ENCODE measurements around the gene IRF9. TPM values are rescaled to one million over a fixed set of nuclear protein-coding genes. Genes with fewer than 3 reads are reported as not detected.

The IRF9 gene
- polyA plus RNA-seq, 6 donors from 2014 or later: 86.7 to 140 (median 97.2) TPM

- H3K4me1 Mint-ChIP-seq: peaks cover 46 to 58% (median 53%) of the 10 kb centered on the region in 3 donors
- no peaks in the 10 kb centered on the region for H3K9me3 Mint-ChIP-seq
- DNase-seq (peak; percentile 97), ATAC-seq (ENCODE audit: low read depth in 2 of 2) (peak; percentile 81 to 84)
- peaks cover 7 to 15% of the 10 kb centered on the region in 2 donors for H3K36me3 Mint-ChIP-seq
- H3K27me3 Mint-ChIP-seq: no peaks in the 10 kb centered on the region
- peak within 1 kb of the TSS; percentile 89 to 100 (median 99) for H3K4me3 Mint-ChIP-seq
- H3K27ac Mint-ChIP-seq: peak within 1 kb of the TSS; percentile 86 to 99 (median 96)
Observed at GRCh38 chr14:24146978-24147760, 13.9 kb upstream of the IRF9 start, which contains the start of gene RNF31. RNF31 (plus strand) TSS chr14:24147498; CDS start chr14:24147699, 201 bp downstream.

GRCh38 chr14:24147761-24148428 lies 13.2 kb upstream of the IRF9 start:
- Mint-ChIP-seq H3K27me3 (no peaks in the 10 kb centered on the region), H3K27ac (peak overlapping the region in 5 of 6 donors; percentile 37 to 86 (median 72)), H3K4me3 (peak overlapping the region; percentile 88 to 100 (median 96)), H3K9me3 (no peaks in the 10 kb centered on the region), H3K4me1 (peaks cover 43 to 53% (median 52%) of the 10 kb centered on the region in 3 donors), H3K36me3 (peaks cover 7 to 15% of the 10 kb centered on the region in 2 donors)
- no peak for DNase-seq
- ATAC-seq (ENCODE audit: low read depth in 2 of 2): no peak

GRCh38 chr14:24149302-24149969 lies 11.6 kb upstream of the IRF9 start:
- Mint-ChIP-seq H3K4me1 (peaks cover 34 to 48% (median 42%) of the 10 kb centered on the region in 3 donors), H3K36me3 (peaks cover 3 to 8% of the 10 kb centered on the region in 2 donors), H3K27me3 (no peaks in the 10 kb centered on the region), H3K4me3 (peak overlapping the region; percentile 35 to 99 (median 59)), H3K9me3 (no peaks in the 10 kb centered on the region), H3K27ac (no peak overlapping the region)
- no peak for ATAC-seq (ENCODE audit: low read depth in 2 of 2)
- DNase-seq: no peak

GRCh38 chr14:24150061-24150460 lies 11.0 kb upstream of the IRF9 start:
- H3K36me3 Mint-ChIP-seq: peaks cover 0 to 7% of the 10 kb centered on the region in 2 donors
- no peaks in the 10 kb centered on the region for H3K9me3 Mint-ChIP-seq
- peaks cover 34 to 45% (median 38%) of the 10 kb centered on the region in 3 donors for H3K4me1 Mint-ChIP-seq
- DNase-seq (no peak), ATAC-seq (ENCODE audit: low read depth in 2 of 2) (no peak)
- H3K4me3 Mint-ChIP-seq: peak overlapping the region in 1 of 8 donors; percentile 99
- no peaks in the 10 kb centered on the region for H3K27me3 Mint-ChIP-seq
- H3K27ac Mint-ChIP-seq: no peak overlapping the region

GRCh38 chr14:24150567-24150966 lies 10.5 kb upstream of the IRF9 start:
- Mint-ChIP-seq H3K27ac (no peak overlapping the region), H3K36me3 (peaks cover 1 to 10% of the 10 kb centered on the region in 2 donors), H3K4me3 (peak overlapping the region in 2 of 8 donors; percentile 15 to 34), H3K4me1 (peaks cover 31 to 44% (median 33%) of the 10 kb centered on the region in 3 donors), H3K27me3 (no peaks in the 10 kb centered on the region), H3K9me3 (no peaks in the 10 kb centered on the region)
- no peak for ATAC-seq (ENCODE audit: low read depth in 2 of 2)
- DNase-seq: no peak

- Mint-ChIP-seq H3K4me1 (peaks cover 29 to 42% (median 31%) of the 10 kb centered on the region in 3 donors), H3K4me3 (peak overlapping the region in 1 of 8 donors; percentile 15), H3K36me3 (peaks cover 6 to 15% of the 10 kb centered on the region in 2 donors)
Observed at GRCh38 chr14:24150993-24151392, 10.1 kb upstream of the IRF9 start.

GRCh38 chr14:24151404-24152080 lies 9.5 kb upstream of the IRF9 start:
- Mint-ChIP-seq H3K4me3 (peak overlapping the region in 1 of 8 donors; percentile 43), H3K36me3 (peaks cover 6 to 17% of the 10 kb centered on the region in 2 donors), H3K4me1 (peaks cover 24 to 37% (median 26%) of the 10 kb centered on the region in 3 donors), H3K9me3 (no peaks in the 10 kb centered on the region), H3K27ac (no peak overlapping the region), H3K27me3 (no peaks in the 10 kb centered on the region)
- ATAC-seq (ENCODE audit: low read depth in 2 of 2) (no peak), DNase-seq (no peak)

More at GRCh38 chr14:24150993-24151392, 10.1 kb upstream of the IRF9 start:
- no peaks in the 10 kb centered on the region for H3K9me3 Mint-ChIP-seq
- DNase-seq (no peak), ATAC-seq (ENCODE audit: low read depth in 2 of 2) (no peak)
- no peaks in the 10 kb centered on the region for H3K27me3 Mint-ChIP-seq
- H3K27ac Mint-ChIP-seq: no peak overlapping the region

GRCh38 chr14:24155100-24155499 lies 6.0 kb upstream of the IRF9 start:
- no peak for ATAC-seq (ENCODE audit: low read depth in 2 of 2)

GRCh38 chr14:24156840-24157239 lies 4.2 kb upstream of the IRF9 start:
- H3K4me3 Mint-ChIP-seq: peak overlapping the region in 1 of 8 donors; percentile 57
- no peak for DNase-seq
- H3K27ac Mint-ChIP-seq: peak overlapping the region in 4 of 6 donors; percentile 8 to 47 (median 19)
- peaks cover 16 to 24% (median 20%) of the 10 kb centered on the region in 3 donors for H3K4me1 Mint-ChIP-seq
- peaks cover 6 to 18% of the 10 kb centered on the region in 2 donors for H3K36me3 Mint-ChIP-seq
- H3K9me3 Mint-ChIP-seq: no peaks in the 10 kb centered on the region
- no peaks in the 10 kb centered on the region for H3K27me3 Mint-ChIP-seq
- no peak for ATAC-seq (ENCODE audit: low read depth in 2 of 2)

More at GRCh38 chr14:24155100-24155499, 6.0 kb upstream of the IRF9 start:
- no peak for DNase-seq
- no peak overlapping the region for H3K27ac Mint-ChIP-seq
- H3K27me3 Mint-ChIP-seq: no peaks in the 10 kb centered on the region
- H3K4me3 Mint-ChIP-seq: no peak overlapping the region
- no peaks in the 10 kb centered on the region for H3K9me3 Mint-ChIP-seq
- H3K36me3 Mint-ChIP-seq: peaks cover 6 to 24% of the 10 kb centered on the region in 2 donors
- peaks cover 9 to 17% (median 16%) of the 10 kb centered on the region in 3 donors for H3K4me1 Mint-ChIP-seq

GRCh38 chr14:24157331-24157730 lies 3.7 kb upstream of the IRF9 start:
- Mint-ChIP-seq H3K27ac (peak overlapping the region in 1 of 6 donors; percentile 47), H3K4me3 (no peak overlapping the region), H3K9me3 (no peaks in the 10 kb centered on the region), H3K36me3 (peaks cover 6 to 18% of the 10 kb centered on the region in 2 donors), H3K27me3 (no peaks in the 10 kb centered on the region), H3K4me1 (peaks cover 21 to 28% (median 25%) of the 10 kb centered on the region in 3 donors)
- ATAC-seq (ENCODE audit: low read depth in 2 of 2) (no peak), DNase-seq (no peak)

GRCh38 chr14:24159777-24160498 lies 1.1 kb upstream of the IRF9 start:
- Mint-ChIP-seq H3K27me3 (no peaks in the 10 kb centered on the region), H3K36me3 (peaks cover 11 to 27% of the 10 kb centered on the region in 2 donors), H3K9me3 (no peaks in the 10 kb centered on the region), H3K27ac (peak overlapping the region; percentile 1 to 97 (median 76)), H3K4me3 (peak overlapping the region in 2 of 8 donors; percentile 53 to 61), H3K4me1 (peaks cover 44 to 47% (median 45%) of the 10 kb centered on the region in 3 donors)
- ATAC-seq (ENCODE audit: low read depth in 2 of 2): no peak
- no peak for DNase-seq

GRCh38 chr14:24160499-24160849 lies 591 bp upstream of the IRF9 start:
- ATAC-seq (ENCODE audit: low read depth in 2 of 2): no peak
- H3K4me3 Mint-ChIP-seq: peak overlapping the region in 5 of 8 donors; percentile 5 to 100 (median 98)

More at GRCh38 chr14:24160499-24160849, 591 bp upstream of the IRF9 start:
- H3K27ac Mint-ChIP-seq: peak overlapping the region; percentile 44 to 100 (median 97)
- no peaks in the 10 kb centered on the region for H3K9me3 Mint-ChIP-seq
- H3K36me3 Mint-ChIP-seq: peaks cover 11 to 30% of the 10 kb centered on the region in 2 donors
- H3K4me1 Mint-ChIP-seq: peaks cover 48 to 50% (median 49%) of the 10 kb centered on the region in 3 donors
- H3K27me3 Mint-ChIP-seq: no peaks in the 10 kb centered on the region
- DNase-seq: no peak
